Right atrium auricular region (tissue), 2 donors: Measurements from ENCODE around the gene PDSS2. TPM values are rescaled to one million over a fixed set of nuclear protein-coding genes. Genes with fewer than 3 reads are reported as not detected.

Experiments used
- DNase-seq: peaks from one replicate; pipeline ENCODE4 v3.0.0-alpha.2; 2019; ENCODE audit warnings: low spot score
- H3K27ac ChIP-seq, 2 donors: fragments of 200-600 bp; sonication (generic); 1 replicate in 1 of 2; 2 replicates in 1 of 2; pipeline ENCODE4 v1.5.1; 2016 to 2019
- H3K27me3 ChIP-seq, 2 donors: fragments of 200-600 bp; sonication (generic); one replicate each; pipeline versions ENCODE4 v1.5.1 to v1.6.0; 2017 to 2019
- H3K36me3 ChIP-seq: fragments of 200-600 bp; sonication (generic); one replicate; pipeline ENCODE4 v1.5.1; 2016
- H3K4me1 ChIP-seq, 2 donors: fragments of 200-600 bp; sonication (generic); one replicate each; pipeline versions ENCODE4 v1.5.1 to v1.6.0; 2017 to 2019
- H3K4me3 ChIP-seq, 2 donors: fragments of 200-600 bp; sonication (generic); 1 replicate in 1 of 2; 2 replicates in 1 of 2; pipeline ENCODE4 v1.5.1; 2017 to 2019; ENCODE audit warnings: mild to moderate bottlenecking in 1 of 2, moderate library complexity in 1 of 2
- H3K9me3 ChIP-seq, 2 donors: fragments of 200-600 bp; sonication (generic); one replicate each; pipeline ENCODE4 v1.5.1; 2019
- total RNA-seq, 2 donors: library from RNA; depleted of rRNA; stranded (reverse); fragments of >200 nt; gene quantifications; one replicate each; pipeline ENCODE4 v1.1.0, GENCODE V29; 2016
- TF ChIP-seq, protein P1 (sequence below), 2 donors: fragments of 200-600 bp; sonication (generic); IDR thresholded peaks; one replicate each; pipeline ENCODE4 v1.5.1; 2019; ENCODE audit warnings: antibody characterized with exemption in 2 of 2

Gene PDSS2
- total RNA-seq, 2 donors from 2014 or later: 8.8 to 18.2 TPM

DNA sequence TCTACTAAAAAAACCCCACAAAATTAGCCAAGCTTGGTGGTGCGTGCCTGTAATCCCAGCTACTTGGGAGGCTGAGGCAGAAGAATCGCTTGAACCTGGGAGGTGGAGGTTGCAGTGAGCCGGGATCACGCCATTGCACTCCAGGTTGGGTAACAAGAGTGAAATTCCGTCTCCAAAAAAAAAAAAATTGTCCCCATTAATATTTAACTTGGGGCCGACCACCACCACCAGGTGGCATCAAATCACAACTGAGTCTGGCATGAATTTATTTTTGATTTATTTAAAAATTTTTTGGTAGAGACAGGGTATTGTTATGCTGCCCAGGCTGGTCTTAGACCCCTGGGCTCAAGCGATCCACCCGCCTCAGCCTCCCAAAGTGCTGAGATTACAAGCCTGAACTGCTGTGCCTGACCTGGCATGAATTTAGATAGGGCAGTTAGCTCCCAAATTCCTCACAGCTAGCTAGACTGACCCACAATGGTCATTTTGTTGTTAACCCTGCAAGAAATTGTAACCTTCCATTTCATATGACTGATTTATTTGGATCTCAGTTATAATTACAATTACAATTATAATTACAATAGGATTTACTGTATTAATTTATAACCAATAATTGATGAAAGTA, 326.9 kb downstream of the PDSS2 start:
- Histone ChIP-seq H3K27me3 (no peaks in the 10 kb centered on the region), H3K9me3 (no peaks in the 10 kb centered on the region), H3K4me3 (no peak overlapping the region), H3K27ac (no peak overlapping the region), H3K36me3 (no peaks in the 10 kb centered on the region), H3K4me1 (peaks cover 0 to 10% of the 10 kb centered on the region in 2 donors)
- TF ChIP-seq, protein P1, sequence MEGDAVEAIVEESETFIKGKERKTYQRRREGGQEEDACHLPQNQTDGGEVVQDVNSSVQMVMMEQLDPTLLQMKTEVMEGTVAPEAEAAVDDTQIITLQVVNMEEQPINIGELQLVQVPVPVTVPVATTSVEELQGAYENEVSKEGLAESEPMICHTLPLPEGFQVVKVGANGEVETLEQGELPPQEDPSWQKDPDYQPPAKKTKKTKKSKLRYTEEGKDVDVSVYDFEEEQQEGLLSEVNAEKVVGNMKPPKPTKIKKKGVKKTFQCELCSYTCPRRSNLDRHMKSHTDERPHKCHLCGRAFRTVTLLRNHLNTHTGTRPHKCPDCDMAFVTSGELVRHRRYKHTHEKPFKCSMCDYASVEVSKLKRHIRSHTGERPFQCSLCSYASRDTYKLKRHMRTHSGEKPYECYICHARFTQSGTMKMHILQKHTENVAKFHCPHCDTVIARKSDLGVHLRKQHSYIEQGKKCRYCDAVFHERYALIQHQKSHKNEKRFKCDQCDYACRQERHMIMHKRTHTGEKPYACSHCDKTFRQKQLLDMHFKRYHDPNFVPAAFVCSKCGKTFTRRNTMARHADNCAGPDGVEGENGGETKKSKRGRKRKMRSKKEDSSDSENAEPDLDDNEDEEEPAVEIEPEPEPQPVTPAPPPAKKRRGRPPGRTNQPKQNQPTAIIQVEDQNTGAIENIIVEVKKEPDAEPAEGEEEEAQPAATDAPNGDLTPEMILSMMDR (IDR thresholded peaks at IDR 0.05): peak in 1 of 2 donors; percentile 60
- DNase-seq: no peak

DNA sequence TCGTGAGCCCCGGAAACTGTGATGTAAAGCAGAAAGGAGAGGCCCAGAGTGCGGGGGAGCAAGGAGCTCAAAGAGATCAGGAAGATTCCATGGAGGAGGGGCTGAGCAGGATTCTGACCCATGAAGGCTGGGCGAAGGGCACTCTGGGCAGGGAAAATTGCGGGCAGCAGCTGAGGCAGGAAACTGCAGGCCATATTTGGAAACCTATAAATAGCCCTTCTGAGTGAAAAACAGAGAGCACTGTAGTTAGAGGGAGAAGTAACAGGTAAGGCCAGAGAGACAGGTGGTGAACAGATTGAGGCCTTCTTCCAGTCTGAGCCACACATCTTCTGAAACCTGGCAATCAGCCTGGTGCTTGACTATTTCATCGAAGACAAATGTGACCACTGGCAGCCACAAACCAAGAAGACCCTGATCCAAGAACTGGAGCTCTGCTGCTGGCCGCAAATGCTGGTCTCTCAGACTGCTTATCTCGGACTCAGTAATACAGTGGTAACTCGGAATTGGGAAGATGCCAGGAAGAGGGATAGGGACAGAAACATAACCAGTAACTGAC, 329.9 kb downstream of the PDSS2 start:
- H3K9me3 ChIP-seq: no peaks in the 10 kb centered on the region
- DNase-seq: no peak
- no peaks in the 10 kb centered on the region for H3K36me3 ChIP-seq
- no peak overlapping the region for H3K27ac ChIP-seq
- no peak overlapping the region for H3K4me3 ChIP-seq
- TF ChIP-seq, protein P1 (IDR thresholded peaks at IDR 0.05): no peak
- H3K27me3 ChIP-seq: no peaks in the 10 kb centered on the region
- H3K4me1 ChIP-seq: peaks cover 0 to 10% of the 10 kb centered on the region in 2 donors

DNA sequence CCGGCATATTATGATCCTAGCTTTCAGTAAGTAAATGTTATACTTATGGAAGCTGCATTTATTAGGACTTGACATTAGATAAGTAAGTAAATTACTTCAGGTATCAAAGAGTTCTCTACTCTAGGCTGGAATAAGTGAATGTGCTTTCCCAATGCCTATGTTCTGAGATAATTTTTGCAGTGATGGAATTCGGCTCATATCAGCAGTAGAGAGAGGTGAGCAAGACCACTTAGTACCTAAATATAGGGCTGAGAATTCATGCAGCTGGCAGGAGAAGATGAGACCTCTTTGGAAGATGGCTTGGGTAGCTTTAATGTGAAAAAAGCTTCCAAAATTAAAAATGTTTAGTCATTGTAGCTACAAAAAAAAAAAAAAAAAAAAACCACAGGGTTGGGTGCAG, 330.8 kb downstream of the PDSS2 start:
- H3K27ac ChIP-seq: no peak overlapping the region
- TF ChIP-seq, protein P1 (IDR thresholded peaks at IDR 0.05): no peak
- no peaks in the 10 kb centered on the region for H3K36me3 ChIP-seq
- no peak for DNase-seq
- peaks cover 0 to 10% of the 10 kb centered on the region in 2 donors for H3K4me1 ChIP-seq
- no peak overlapping the region for H3K4me3 ChIP-seq
- no peaks in the 10 kb centered on the region for H3K27me3 ChIP-seq
- no peaks in the 10 kb centered on the region for H3K9me3 ChIP-seq

DNA sequence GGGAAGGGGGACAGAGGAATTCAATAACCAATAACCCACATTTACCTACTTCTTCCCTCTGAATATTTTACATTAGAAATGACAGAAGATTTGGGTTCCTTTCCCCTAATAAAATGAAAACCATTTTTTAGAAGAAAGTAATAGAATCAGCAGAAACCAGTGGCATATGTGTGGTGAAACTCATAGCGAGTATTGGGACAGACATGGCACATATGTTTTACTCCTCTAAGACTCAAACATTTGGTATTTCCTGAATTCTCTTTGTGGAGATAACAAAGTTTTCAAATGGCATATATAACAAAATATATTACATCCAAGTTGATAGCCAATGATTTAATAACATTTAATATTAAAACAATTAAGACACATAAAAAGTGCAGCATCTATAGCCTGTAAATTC, 331.2 kb downstream of the PDSS2 start:
- no peak for DNase-seq
- Histone ChIP-seq H3K4me3 (no peak overlapping the region), H3K27me3 (no peaks in the 10 kb centered on the region), H3K4me1 (peaks cover 0 to 10% of the 10 kb centered on the region in 2 donors), H3K9me3 (no peaks in the 10 kb centered on the region), H3K36me3 (no peaks in the 10 kb centered on the region), H3K27ac (no peak overlapping the region)
- TF ChIP-seq, protein P1 (IDR thresholded peaks at IDR 0.05): no peak

DNA sequence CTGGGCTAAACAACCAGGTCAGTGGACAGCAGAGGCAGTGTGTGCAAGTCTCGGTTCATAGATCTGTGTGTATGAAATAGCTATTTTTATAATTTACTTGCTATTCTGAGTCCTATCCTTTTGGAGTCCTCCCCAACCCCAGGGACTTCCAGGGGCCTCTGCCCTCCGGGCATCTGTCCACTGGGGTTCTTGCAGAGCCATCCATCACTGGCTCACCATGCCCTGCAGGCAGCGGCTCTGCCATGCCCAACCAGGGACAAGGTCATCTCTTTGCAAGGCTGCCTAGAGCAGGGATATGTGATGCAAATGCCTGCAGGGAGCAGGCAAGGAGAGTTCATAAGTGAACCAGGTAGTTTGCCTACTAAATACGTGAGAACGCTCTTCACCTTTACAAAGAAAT, 333.6 kb downstream of the PDSS2 start:
- Histone ChIP-seq H3K36me3 (no peaks in the 10 kb centered on the region), H3K9me3 (no peaks in the 10 kb centered on the region), H3K27ac (no peak overlapping the region), H3K4me3 (no peak overlapping the region), H3K4me1 (peaks cover 0 to 10% of the 10 kb centered on the region in 2 donors), H3K27me3 (no peaks in the 10 kb centered on the region)
- TF ChIP-seq, protein P1 (IDR thresholded peaks at IDR 0.05): no peak
- no peak for DNase-seq

DNA sequence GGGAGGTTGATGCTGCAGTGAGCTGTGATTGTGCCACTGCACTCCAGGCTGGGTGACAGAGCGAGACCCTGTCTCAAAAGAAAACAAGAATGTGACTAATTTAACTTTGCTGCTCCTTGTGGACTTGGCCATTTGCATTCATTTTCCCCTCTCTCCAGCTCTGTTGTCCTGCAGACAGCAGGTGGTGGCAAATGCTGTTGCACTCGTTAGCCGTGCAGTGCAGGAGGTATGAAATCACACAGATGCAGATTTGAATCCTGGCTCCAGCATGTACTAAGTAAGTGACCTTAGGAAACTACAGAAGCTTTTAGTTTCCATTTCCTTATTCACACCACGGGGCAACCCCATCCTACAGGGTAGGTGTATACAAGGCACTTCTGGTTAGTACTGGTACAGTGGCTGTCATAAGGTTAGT, 334.4 kb downstream of the PDSS2 start:
- TF ChIP-seq, protein P1 (IDR thresholded peaks at IDR 0.05): no peak
- Histone ChIP-seq H3K9me3 (no peaks in the 10 kb centered on the region), H3K4me3 (no peak overlapping the region), H3K27me3 (no peaks in the 10 kb centered on the region), H3K36me3 (no peaks in the 10 kb centered on the region), H3K27ac (no peak overlapping the region), H3K4me1 (peaks cover 0 to 8% of the 10 kb centered on the region in 2 donors)
- DNase-seq: no peak
